Measurements from ENCODE around the gene TKT.

The TKT gene

DNA sequence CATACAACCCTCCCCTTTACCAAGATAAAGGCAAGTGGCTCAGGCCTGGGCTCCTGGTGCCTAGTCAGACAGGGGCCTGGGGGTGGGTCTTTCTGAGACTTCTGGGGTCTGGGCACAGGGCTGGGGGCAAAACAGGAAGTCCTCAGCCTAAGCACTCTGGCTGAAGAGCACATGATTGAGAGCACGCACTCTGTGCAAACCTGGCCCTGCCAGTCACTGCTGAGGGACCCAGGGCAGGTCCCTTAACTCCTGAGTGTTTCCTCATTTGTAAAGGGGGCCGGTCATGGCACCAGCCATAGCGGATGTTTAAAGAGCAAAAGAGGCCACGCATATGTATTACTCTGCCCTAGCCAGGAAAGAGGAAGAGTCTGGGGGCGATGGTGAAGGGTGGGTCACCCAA, 16.0 kb downstream of the TKT start:
- no peak for DNase-seq

DNA sequence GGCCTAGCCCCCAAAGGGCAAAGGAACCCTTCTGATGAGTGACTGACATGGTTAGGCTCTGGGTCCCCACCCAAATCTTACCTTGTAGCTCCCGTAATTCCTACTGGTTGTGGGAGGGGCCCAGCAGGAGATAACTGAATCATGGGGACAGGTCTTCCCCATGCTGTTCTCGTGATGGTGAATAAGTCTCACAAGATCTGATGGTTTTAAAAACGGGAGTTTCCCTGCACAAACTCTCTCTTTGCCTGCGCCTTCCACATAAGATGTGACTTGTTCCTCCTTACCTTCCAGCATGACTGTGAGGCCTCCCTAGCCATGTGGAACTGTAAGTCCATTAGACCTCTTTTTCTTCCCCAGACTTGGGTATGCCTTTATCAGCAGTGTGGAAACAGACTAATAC, 16.9 kb downstream of the TKT start:
- DNase-seq: no peak

DNA sequence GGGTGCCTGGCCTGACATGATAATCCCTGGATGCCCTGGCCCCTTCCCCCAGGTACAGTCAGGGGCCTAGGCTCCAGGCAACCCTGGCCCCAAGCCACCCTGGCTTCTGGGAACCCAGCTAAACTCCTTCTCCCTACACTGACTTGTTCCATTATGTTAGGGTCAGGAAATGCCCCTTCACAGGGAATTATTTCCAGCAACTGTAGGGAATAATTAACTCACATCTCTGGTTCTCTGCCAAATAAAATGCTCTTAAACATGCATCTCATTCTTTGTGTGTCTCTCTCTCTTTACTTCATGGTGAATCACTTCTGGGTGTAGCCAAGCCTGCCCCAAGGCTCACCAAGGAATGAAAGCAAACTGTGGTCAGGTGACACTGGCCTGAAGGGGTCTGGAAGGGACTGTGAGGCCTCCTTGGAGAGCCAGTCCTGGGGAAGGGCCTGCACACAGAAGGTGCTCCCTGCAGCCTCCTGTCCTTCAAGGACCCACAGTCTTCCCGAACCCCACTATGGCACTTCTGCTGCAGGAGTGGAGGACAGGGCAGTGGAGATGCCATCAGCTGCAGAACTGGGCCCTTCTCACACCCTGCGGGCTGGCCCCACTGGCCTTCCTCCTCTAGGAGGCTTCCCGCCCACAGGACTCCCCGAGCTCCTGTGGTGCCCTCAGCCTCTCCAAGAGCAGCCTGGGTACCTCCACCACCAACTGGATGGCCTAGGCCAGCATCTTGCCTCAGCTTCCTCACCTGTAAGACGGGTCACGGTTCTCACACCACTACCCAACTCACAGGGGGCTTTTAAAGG, 17.6 kb downstream of the TKT start:
- DNase-seq: peak; percentile 94

DNA sequence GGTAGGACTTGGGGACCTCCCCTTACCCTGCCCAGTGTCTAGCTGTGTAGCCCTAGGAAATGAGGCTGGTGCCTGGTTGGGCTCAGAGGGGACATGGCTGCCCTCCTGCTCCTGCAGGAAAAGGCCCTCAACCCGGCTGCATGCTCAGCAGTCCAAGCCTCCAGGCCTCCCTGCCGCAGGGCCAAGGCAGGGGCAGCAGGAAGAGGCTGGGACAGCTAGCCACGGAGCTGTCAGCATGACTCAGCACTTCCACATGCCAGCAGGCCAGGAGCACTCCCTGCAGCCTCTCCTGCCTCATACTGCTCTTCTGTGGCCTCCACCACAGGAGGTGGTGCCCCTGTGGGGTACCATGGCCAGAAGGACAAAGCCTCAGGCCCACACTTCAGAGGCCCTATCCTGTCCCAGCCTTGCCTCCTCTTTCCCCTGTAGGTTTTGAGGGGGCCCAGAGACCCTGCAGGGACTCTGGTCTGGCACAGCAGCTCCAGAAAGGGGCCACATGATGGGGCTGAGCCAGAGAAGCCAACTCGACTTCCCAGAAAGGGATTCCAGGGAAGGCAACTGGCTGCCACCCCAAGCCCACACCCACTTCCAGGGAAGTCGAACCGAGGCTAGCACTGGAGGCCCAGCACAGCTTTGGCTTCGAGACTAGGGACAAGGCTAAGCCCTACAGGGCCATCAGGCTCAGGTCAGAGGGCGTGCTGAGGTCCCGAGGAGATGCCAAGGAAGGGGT, 19.5 kb downstream of the TKT start:
- DNase-seq: peak; percentile 85

DNA sequence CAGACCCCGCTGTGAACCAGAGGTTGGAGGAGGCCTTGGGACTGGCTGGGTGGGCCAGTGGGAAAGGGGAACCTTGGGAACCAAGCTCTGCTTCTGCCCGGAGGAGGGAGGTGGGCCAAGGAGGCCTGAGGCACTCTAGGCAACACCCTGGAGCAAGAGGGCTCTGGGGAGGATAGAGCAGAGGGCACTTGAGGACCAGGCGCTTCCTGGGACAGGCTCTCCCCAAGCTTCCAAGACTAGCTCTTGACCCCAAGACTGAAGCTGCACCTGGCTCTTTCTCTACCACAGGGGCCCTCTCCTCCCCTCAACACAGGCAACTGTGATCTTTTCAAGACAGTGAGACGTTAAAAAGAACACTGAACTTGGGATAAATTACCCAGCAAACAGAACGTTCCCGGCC, 20.3 kb downstream of the TKT start:
- DNase-seq: no peak

DNA sequence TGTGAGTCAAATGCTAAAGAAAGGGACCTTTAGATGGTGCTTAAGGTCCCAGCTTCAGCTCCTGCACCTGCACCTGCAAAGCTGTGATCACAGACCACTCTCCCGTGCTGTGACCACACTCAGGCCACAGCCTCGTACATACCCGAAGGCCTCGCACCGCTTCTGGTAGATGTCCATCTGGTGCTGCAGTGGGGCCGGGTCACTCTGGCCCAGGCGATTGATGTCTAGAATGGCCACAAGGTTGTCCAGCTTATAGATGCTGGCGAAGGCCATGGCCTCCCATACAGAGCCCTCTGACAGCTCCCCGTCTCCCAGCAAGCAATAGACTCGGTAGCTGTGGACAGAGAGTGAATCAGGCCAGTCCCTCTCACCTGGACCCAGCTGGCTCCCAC, 21.0 kb downstream of the TKT start:
- DNase-seq: no peak

DNA sequence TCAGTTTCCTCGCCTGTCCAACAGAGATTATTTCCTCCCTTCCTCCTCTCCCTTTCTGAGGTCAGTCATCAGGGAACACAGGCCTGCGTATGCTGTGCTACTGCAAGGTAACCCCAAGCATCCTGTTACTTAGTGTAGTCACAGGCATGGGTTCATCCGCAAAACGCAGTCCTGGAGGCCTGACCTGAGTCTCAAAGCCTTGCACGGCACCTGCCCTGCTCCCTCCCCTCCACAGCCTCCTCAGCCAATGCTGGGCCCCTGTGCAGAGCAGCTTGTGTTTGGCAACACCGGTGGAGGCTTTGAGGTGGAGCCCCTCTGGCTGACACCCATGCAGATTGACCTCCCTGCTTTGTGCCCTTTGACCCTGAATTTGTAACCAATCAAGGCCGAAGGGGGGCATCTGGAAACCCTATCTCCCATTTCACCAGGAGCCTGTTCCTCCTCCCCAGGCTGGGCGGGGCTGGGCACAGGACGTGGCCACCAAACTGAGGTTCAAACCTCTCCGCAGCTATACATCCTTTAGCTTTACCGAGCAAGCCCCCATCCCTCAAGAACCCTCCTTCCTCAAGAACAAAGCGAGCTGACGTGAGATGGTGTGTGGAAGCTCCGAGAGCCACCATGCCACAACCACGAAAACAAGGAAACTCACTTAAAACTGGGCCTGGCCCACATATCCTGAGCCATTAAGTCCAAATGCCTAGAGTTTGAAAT, 21.5 kb downstream of the TKT start:
- no peak for DNase-seq

DNA sequence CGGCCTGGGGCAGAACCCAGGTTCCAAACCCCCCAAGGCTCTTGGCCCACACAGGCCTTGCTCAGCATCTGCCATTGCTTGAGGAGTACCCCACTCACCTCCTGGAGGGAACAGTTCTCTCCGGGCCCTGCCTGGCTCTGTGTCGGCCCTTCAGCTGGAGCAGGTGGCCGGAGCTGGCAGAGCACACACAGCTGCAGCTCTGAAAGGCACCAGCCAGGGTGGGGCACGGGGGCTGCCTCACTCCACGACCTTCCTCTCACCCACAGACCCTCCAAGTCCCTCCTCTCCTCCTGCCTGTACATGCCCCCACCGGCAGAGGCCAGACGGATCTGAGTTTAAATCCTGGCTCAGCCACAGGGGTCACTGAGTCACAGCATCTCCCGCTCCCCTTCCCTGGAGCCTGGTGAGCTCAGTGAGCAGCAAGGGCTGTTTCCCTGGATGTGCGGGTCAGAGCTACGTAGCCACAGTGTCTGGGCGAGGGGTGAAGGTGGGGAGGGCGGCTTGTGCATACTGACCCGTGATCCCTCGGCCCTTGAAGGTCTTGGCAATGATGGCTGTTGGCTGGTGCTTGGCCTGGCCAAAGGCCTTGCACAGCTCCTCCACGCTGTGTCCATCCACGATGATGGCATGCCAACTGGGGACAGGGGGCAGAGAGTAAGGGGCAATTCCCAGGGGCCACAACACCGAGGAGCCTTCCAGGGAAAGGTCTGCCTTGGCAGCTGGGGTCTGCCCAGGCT, 23.0 kb downstream of the TKT start:
- no peak for DNase-seq

DNA sequence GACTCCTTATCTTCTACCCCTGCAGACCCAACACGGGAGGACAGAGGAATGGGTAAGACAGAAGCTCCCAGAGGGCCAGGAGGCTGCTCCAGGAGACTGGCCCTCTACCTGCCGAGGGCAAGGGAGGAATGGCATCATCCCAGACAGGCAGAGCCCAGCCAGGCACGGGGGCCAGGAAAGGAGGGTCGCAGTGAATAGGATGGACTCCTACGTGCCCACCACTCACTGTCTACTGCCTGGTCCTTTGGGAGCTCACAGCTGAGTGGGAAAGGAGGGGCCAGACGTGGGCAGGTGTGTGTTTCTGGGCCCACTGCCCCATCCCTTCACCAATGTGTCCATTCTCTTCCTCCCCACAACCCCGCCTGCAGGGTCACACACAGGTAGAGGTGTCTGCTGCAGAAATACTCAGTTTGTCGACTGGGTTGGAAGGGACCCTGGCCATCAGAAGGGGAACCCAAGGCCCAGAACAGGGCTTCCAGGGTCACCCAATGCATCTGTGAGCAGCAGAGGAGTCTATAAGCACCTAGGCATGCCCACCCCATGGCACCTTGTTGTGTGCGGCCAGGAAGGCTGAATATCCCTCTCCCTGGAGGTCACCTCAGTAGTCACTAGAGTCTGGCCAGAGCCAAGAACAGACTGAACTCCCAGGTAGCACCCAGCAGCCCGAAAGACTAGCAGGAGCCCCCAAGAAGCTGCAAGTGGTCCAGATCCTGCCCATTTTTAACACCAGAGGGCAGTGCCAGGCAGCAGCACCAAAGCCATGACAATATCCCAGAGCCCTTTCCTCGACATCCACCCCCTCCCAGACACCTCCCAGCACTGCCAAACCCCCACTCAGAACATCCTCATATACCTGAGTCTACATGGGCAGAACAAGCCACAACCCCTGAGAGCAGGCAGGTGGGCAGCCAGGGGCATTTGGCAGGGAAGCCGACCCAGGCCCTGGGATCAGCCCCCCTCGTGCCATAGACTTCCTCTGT, 24.0 kb downstream of the TKT start:
- DNase-seq: no peak

DNA sequence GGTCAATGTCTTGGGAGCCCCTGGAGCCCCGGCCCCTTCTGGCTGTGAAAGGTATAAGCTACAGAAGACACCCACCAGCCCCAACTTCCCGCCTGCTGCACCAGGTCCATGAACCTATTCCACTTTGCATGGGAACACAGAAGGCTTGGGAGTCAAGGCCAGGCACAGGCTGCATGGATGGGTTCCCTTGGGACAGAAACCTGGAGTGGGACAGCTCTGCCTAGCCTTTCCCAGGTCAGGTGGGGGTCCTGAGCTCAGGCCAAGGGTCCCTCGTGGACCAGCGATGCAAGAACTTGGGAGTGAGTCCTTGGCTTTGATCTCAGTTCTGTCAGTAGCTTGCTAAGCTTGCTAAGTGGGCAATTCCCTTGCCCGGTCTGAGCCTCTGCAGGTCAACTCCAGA, 25.0 kb downstream of the TKT start:
- no peak for DNase-seq

DNA sequence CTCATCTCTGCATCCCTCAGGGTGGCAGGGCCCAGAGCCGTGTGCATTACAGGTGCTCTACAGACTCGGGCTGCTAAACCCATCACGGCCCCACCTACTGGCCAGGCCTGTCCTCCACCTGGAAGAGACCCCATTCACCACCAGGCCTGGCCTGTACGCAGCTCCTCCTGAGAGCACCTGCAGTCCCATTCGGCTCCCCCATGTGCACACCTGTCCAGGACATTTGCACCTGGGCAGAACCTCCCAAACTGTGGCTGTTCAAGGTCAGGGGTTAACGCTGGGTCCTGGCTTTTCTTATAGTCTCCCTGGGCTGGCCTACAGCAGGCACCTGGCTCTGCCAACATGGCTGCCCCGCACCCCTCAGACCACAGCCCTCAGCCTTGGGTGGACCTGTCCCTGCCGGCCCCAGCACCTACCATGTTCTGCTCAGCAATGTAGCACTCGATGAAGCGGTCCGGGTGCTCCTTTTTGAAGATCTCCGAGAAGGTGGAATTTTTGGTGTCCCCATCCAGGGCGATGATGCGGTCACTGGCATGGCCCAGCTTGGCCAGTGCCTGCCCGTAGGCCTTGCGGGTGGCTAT, 25.7 kb downstream of the TKT start:
- no peak for DNase-seq

DNA sequence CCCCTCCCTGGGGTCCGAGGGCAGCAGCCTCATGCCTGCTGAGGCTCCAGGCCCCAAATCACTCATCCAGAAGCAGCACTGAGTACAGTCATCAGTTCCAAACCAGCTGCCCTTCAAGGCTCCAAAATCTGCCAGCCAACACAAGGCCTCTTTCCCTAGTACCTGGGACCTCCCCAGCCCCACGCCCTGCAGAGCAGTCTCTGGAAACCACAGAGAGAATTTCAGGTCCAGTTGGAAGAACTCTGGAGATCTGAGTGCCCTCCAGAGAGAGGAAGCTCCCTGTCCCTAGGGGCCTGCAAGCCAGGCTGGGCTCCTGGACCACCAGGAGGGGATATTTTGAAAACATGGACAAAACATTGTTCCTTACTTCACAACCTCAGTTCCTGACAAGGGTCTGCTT, 26.2 kb downstream of the TKT start:
- no peak for DNase-seq

DNA sequence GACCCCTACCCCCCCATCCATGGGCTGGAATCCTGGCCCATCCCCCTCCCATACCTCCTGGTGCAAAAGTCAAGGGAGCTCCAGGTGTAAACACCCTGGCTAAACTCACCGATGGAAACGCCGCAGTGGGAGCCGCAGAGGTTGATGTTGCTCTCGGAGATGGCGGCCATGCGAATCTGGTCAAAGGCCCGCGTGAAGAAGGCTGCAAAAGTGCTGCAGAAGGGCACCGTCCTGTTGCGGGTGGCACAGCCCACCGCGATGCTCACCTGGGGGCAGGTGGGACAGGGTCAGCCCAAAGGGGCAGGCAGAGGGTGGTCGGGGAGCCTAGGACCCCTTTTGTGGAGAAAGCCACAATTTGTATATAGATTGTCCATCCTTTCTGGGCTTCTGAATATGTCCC, 26.7 kb downstream of the TKT start:
- DNase-seq: no peak

DNA sequence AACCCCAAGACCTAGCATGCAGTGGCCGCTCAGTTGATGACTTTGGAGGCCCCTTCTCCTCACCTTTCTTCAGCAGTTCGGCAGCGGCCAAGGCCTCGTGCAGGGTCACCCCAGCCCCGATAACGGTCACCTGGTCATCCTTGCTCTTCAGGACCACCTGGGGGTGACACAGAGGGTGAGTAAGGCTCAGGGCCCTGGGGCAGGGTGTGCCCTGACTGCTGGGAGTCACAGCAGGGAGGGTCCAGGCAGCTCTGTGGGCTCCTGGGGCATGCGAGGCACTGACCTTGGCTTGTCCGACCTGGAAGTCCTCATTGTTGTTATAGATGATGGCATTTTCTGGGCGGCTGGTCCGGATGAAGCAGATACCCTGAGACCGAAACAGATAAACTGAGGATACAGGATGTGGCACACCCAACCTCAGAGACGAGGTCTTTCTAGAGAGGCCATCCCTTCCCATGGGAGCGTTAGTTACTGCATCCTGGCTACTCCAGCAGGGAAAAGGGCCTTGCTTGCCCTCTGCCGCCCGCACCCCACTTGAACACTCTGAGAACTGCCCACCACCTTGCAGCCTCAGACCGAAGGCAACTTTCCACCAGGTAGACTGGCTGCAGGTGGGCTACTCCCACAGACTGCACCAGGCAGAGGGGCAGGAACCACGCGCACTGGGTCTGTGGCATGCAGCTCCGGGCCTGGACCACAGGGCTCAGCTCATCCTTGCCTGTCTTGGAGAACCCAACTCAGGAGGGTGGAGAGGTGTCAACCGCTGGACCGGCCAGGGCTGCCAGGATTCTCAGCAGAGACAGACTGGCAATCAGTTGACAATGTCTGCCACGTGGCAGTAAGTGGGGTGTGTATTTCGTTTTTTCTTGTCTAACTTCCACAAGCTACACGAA, 27.6 kb downstream of the TKT start:
- no peak for DNase-seq

DNA sequence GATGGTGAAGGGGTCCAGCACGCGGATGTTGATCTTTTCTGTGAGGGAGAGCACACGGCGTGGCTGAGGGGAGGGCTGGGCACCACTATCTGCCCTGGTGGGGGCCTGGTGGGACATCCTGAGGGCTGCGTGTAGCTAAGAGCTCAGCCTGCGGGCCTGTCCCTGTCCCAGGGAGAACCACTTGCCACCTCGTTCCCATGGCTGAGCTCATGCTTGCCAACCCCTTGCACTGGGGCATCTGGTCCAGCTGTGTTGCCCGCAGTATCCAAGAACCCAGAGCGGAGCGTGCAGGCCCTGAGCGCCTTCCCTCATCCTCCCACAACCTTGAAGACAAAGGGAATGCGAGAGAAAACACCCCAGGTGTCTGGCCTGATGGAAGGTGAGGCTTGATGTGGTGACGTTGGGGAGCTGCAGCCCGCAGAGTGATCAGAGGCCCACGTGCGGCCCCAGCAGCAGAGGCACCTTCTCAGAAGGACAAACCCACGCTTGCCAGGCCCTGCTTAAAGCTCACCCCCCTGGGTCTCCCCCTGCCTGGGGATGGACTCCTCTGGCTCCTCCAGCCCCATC, 28.9 kb downstream of the TKT start:
- no peak for DNase-seq

DNA sequence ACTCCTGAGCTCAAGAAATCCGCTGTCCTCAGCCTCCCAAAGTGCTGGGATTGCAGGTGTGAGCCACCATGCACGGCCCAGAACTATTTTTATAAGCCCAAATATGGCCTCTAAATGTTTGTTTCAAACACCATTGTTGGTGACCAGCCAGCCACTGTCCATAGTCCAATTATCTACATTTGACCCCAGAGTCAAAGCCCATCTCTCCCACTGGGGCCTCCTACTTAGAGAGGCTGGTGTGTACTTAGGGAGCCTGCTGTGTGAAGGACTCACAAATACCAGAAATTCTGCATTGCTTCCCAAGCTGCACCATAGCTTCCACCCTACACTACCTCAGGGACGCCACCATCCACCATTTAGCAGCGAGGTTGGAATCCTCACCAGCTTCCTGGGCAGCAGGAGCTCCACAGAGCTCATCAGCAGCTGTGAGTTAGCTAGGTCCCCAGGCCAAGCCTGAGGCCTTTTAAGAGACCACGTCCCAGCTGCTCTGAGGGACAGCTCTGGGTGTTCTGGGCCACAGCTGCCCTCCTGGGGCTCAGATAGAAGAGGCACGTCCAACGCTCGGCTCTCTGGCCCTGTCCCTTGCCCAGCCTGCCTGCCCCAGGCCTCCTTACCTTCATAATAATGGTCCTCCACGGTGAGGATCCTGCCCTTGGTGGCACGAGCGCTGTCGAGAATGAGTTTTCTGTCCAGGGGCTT, 29.5 kb downstream of the TKT start:
- DNase-seq: no peak

DNA sequence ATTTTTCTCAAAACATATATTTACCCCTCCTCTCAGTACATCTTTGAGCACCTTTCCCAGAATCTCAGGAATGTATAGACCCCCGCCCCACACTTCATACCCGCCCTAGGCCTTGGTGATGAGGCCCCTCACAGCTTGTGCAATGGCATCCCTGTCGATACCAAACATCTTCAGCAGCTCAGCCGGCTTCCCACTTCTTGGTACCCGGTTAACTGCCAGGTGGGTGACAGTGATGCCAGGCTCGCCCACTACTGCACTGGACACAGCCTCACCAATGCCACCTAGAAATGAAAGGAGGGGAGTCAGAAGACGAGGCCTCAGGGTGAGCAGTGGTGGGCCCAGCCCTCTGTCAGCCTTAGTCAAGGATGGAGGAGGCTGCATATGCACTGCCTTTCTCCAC, 30.2 kb downstream of the TKT start:
- no peak for DNase-seq

DNA sequence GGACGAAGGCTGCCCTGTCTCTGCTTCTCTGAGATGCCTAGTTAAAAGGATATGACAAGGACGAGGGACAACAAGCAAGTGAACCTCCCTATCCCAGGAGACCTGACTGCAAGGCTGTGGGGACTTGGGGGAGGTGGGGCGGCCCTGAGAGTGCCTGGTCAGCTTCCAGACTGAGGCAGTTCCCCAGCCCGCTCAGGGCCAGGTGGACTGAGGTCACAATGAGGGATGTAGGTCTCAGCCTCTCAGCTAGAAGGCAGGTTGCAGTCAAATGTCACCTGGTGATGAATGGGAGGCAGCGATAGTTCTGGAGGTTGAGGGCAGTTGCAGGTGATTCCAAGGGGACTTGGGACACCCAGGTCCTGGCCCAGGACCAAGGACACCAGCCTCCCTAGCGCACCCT, 30.6 kb downstream of the TKT start:
- DNase-seq: no peak

DNA sequence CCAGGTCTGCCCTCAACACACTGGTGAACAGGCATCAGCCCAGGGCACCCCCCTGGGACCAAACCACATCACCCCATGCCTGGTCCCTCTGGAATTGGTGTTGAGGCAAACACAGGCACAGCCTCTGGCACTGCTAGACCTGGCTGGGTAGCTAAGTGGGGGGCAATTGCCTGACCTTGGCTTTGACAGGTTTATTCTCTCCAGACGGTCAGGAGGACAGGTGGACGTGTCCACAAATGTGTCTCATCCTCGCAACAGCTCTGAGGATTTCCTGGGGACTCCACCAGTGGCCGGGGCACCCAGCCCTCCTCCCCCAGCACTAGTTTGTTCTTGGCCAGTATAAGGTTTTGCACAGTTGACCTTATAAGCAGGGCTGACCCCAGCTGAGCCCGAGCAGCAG, 31.3 kb downstream of the TKT start:
- no peak for DNase-seq
